NCI-H1694 treated with DMSO at 0.1 percent for 48 hours (cell line): ENCODE data around the gene ERC2.

ENCODE experiments used
- DNase-seq: peaks from one replicate; lab custom pipeline; 2025; lab: John Stamatoyannopoulos, UW

ERC2 gene

DNA sequence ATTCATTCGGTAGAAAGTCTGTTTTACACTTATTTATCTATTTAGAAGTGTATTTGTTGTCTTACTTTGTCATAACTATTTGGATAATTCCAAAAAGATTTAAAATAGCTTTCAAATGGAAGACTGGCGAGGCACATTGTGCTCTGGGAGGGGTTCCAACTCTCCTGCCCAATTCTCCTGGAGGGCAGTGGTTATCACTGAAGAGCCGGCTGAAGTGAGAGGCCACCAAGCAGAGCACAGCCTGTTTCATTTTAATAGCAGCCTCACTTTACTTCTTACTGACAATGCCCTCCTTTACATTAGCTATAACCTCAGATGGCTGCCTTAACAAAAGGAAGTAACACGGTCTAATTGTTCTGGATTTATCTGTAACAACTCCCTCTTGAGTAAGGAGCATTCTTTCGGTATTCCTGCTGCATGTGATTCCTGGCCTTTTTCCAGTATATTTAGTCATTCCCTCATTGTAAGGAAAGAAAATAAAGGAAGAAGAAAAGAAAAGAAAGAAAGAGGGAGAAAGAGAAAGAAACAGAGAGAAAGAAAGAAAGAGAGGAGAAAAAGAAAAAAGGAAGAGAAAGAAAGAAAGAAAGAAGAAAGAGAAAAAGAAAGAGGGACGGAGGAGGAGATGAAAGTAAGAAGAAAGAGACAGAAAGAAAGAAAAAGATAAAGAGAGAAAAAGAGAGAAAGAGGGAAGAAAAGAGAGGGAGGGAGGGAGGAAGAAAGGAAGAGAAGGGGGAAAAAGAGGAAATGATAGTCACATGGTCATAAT lies 641.4 kb downstream of the ERC2 start:
- DNase-seq = no peak

- DNase-seq = no peak
Observed at GRCh38 chr3:55826097-55826496, 642.2 kb downstream of the ERC2 start.

DNA sequence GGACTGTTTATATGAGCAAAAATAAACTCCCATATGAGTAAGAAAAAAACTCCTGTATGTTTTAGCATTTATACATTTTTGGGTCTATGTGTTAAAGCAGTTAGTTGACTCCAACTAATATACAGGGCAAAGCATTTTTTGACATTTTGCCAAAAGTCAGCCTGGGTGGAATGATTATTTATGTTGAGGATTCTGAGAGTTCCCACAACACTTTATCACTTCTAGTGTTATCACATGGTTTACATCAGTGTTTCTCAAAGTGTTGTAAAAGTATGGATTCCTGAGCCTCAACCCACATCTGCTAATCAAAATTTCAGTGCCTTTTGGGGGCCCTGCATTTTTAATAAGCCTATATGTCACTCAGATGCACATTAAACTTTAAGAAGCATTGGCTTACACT lies 643.9 kb downstream of the ERC2 start:
- DNase-seq = no peak

DNA sequence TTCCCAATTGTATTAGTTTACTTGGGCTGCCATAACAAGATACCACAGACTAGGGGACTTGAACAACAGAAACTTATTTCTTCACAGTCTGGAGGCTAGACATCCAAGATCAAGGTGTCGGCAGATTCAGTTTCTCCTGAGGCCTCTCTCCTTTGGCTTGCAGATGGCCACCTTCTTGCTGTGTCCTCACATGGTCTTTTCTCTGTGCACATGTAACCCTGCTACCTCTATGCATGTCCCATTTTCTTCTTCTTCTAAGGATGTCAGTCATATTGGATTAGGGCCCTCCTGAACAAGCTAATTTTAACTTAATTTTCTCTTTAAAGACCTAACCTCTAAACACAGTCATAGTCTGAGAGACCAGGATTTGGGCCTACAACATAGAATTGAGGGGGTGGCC lies 644.4 kb downstream of the ERC2 start:
- DNase-seq = no peak

DNA sequence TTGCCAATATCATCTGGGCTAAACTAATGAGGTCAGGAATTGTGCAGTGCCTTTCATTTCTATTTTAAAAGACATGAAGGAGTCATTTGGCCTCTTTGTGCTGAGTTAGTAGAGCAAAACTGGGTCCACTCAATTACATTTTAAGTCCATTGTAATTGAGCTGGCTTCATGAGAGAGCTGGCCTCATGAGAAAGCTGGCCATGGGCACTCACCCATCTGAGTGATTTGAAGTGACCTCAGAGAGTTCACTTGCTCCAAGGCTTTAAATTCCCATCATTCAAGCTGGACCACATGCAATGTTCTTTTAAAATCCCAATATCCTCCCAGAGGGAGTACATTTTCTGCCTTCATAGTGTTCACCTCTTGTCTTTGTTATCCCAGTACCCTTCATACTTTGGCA lies 645.3 kb downstream of the ERC2 start:
- DNase-seq = no peak

DNA sequence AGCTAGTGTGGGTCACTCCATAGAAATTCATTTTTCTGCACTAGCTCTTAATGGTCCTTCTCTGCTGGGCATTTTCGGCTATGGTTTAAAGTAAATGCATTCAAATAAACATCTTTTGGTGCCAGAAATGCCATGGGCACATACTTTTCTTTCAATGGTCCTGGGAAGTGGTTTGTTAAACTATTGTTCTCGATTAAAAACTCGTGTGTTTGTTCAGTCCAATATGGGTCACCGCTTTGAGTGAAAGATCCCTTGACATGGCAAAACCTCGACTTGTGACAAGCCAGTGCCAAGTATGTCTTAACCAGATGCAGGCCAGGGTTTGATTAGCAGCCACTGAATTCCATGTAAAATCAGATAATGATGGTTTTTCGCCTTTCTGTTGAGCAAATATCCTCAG lies 649.3 kb downstream of the ERC2 start:
- no peak for DNase-seq

GRCh38 chr3:55818485-55818884 lies 649.8 kb downstream of the ERC2 start:
- DNase-seq = no peak

DNA sequence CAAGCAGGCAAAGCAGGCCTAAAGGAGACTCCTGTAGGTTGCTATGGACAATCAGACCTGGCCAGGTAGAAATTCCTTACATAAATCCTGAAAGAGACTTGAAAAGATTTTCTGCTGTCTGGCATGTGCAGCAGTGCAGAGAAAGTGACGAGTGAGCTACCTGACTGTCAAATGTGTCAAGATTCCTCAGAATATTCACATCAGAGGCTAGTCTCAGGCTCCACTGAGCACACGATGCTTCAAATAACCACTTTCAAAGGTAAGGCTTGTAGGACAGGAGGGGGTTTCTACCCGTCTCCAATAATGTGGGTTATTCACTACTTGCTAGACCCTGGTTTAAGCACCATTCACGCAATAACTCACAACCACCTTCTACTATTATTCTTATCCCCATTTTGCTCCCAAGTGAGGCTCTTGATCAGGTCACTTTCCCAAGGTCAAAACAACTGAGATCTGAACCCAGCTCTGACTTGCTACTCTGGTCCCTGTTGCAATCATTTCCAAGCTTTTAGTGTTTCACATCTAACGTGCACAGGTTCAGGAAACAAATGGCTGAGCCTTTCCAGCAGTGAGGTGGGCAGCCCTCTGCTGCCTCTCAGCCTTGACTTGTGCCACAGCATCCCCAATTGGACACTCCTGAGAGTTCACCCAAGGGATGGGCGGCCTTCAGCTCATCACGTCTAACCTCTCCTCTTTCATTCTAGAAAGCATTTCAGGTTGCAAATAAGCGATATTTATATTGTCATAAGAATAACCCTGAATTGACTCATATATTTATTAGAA lies 651.3 kb downstream of the ERC2 start:
- no peak for DNase-seq

DNA sequence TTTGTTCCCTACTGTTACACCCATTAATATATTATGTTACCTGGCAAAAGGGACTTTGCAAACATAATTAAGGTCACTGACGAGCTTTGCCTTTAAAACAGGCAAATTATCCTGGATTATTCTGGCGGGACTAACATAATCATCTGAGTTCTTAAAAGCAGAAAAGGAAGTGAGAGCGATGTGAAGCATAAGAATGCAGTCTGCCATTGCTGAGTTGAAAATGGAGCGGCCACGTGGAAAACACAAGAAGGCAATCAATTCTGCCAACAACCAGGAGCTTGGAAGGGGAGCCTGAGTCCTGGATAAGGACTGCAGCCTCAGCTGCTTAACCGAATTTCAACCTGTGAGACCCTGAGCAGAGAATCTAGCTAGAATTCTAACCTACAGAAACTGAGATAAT lies 653.0 kb downstream of the ERC2 start:
- no peak for DNase-seq

GRCh38 chr3:55813268-55814097 lies 654.8 kb downstream of the ERC2 start:
- no peak for DNase-seq

- no peak for DNase-seq
Observed at GRCh38 chr3:55812394-55813013, 655.8 kb downstream of the ERC2 start.

- no peak for DNase-seq
Observed at GRCh38 chr3:55807210-55807609, 661.1 kb downstream of the ERC2 start.

DNA sequence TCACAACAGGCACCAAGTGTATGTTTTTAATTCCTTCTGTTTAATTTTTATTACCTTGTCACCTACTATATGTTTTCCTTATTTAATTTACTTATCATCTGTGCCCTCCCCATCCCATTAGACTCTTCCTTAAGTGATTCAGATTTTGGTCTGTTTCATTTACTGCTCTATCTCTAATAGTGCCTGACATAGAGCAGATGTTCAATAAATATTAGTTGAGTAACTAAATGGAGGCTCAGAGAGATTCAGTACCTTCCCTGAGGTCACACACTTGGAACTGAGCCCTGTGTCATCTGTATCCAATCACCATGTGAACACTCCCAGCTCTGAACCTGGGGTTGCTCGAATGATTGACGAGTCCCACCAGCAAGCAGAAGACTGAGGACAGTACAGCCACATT lies 663.1 kb downstream of the ERC2 start:
- no peak for DNase-seq

GRCh38 chr3:55804170-55805095 lies 663.8 kb downstream of the ERC2 start:
- no peak for DNase-seq

GRCh38 chr3:55802816-55803215 lies 665.5 kb downstream of the ERC2 start:
- DNase-seq = no peak

DNA sequence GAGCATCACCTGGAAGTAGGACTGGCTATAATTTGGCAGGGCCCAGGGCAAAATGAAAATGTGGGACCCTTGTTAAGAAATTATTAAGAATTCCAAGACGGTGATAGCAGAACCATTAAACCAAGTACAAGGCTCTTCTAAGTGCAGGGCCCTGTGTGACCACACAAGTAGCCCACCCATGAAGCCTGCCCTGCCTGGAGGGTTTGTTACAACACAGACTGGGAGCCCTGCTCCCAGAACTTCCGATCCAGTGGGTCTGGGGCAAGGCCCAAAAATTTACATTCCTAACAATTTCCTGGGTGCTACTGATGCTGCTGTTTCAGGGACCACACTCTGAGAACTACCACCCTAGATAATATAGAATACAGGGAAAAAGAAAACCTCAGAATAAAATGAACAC lies 666.6 kb downstream of the ERC2 start:
- DNase-seq = no peak

DNA sequence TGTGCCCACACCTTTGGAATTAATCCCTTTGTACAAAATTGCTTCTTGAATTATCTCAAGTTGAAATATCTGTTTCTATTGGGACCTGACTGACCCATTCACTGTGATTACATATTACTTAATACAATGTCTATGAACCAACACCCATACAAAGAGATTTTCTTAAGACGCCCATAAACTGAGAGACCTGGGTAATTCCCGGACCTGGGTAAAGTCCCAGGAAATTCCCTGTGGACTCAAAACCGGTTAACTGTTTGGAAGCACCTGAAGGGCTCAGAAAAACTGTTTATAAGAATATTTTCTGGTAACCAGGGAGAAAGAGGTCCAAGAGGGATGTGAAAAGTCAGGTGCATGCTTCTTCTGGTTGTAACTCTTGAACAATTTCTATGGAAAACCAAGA lies 667.2 kb downstream of the ERC2 start:
- DNase-seq = no peak

DNA sequence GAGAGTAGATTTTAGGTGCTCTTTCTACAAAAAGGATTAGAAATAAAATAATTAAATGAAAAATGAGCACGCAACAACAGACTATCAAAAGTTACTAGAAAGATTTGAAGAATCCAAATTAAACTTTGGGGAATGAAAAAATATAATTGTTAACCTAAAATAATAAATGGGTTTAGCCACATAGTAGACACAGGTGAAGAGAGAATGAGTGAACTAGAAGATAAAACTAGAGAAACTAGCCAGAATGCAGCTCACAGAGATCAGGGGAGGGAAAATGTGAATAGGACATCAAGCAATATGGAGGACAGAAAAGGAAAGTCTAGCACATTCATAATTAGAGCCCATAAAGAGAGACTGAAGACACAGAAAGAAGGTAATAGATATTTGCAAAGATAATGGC lies 670.5 kb downstream of the ERC2 start:
- no peak for DNase-seq

DNA sequence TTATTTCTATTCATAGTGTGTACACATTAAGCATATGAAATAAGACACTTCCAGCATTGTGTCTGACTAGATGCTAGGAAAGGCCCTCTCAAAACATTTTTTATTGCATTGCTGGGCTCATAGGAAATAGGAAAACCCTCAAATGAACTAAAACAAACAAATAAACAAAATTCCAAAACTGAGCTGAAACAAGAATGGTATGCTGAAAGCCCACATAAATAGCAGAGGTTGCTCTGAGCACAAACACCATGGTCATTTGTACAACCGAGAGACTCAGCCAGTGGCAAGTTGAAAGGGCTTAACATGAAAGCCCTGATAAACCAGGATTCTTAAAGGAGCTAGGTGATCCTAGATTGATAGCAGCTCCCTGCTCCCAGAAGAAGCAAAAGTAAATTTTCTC lies 671.2 kb downstream of the ERC2 start:
- DNase-seq = no peak

DNA sequence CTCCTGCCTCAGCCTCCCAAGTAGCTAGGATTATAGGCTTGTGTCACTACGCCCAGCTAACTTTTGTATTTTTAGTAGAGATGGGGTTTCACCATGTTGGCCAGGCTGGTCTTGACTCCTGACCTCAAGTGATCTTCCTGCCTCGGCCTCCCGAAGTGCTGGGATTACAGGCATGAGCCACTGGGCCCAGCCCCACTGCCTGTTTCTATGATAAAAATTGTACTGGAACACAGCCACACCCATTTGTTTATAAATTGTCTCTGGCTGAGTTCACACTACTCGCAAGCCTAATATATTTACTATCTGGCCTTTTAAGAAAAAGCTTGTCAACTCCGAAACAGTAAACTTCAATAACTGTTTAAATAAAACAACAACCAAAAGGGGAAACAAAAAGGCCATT lies 671.7 kb downstream of the ERC2 start:
- no peak for DNase-seq

DNA sequence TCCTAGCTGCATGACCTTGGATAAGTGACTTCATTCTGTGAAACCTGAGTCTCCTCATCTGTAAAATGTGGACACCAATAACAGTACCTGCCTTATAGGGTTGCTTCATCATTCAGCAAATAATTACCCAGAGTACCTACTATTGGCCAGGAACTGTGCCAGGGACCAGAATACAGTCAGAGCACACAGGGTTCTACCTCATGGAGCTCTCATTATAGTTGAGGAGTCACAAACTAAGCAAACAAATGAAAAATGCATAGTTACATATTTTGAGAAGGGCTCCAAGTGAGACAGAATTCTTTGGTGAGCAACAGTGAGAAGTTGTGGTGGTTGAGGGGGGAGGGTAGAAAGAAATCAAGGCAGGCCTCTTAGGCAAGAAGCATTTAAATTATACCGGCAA lies 672.5 kb downstream of the ERC2 start:
- DNase-seq = no peak
